ENCODE data around the gene MAN2A1. TPM values are rescaled to one million over a fixed set of nuclear protein-coding genes. Genes with fewer than 3 reads are reported as not detected.

MAN2A1 gene
- total RNA-seq, 2 donors from 2014 or later = 81.2 to 104 TPM

DNA sequence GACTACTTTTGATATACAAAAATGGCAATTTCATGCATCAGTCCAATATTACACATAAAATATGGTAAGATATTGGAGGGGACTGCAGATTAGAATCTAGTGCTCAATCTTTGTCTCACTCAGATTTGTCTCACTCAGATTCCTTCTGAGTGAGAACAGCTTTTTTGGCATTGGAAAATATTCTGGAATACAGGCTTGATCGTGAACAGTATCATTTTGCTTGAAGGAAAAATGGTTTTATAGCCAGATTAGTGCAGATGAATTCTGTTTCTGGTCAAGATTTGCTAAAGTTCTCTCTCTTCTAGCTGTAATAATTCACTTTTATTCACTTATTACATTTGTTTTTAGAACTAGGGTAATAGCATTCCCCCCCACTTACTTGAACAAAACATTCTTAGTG lies 51.2 kb downstream of the MAN2A1 start:
- intact Hi-C loops (cut with DNase I) = no loop called here
- TF ChIP-seq, protein P1, sequence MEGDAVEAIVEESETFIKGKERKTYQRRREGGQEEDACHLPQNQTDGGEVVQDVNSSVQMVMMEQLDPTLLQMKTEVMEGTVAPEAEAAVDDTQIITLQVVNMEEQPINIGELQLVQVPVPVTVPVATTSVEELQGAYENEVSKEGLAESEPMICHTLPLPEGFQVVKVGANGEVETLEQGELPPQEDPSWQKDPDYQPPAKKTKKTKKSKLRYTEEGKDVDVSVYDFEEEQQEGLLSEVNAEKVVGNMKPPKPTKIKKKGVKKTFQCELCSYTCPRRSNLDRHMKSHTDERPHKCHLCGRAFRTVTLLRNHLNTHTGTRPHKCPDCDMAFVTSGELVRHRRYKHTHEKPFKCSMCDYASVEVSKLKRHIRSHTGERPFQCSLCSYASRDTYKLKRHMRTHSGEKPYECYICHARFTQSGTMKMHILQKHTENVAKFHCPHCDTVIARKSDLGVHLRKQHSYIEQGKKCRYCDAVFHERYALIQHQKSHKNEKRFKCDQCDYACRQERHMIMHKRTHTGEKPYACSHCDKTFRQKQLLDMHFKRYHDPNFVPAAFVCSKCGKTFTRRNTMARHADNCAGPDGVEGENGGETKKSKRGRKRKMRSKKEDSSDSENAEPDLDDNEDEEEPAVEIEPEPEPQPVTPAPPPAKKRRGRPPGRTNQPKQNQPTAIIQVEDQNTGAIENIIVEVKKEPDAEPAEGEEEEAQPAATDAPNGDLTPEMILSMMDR (IDR thresholded peaks at IDR 0.05) = no peak
- no peaks in the 10 kb centered on the region for H3K9me3 ChIP-seq
- no peaks in the 10 kb centered on the region for H3K36me3 ChIP-seq
- no peak overlapping the region for H3K4me3 ChIP-seq
- no peak overlapping the region for H3K9ac ChIP-seq (ENCODE audit: low read depth in 2 of 2, low read length in 2 of 2)
- DNase-seq = no peak
- no peak overlapping the region for H3K27ac ChIP-seq
- no peaks in the 10 kb centered on the region for H3K27me3 ChIP-seq
- H3K4me1 ChIP-seq = no peaks in the 10 kb centered on the region

DNA sequence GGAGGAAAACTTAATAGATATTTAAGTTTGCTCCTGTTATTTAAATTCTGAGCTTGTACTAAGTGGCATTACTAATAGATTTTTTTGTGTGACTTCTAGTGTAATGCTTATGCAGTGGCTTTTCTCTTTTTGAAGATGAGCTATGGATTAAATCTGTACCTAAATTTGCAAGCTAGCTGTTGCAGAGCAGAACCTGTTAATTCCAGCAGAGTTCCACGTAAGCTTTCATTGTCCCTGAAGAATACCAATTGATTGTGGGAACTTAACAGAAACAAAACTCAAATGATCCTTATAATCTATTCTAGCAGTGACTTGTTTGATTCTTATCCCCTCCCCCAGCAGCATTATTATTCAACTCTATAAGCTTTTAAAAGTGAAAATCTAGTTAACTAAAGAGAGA lies 51.7 kb downstream of the MAN2A1 start:
- Histone ChIP-seq H3K4me1 (no peaks in the 10 kb centered on the region), H3K9ac (ENCODE audit: low read depth in 2 of 2, low read length in 2 of 2) (no peak overlapping the region), H3K27me3 (no peaks in the 10 kb centered on the region), H3K9me3 (no peaks in the 10 kb centered on the region), H3K36me3 (no peaks in the 10 kb centered on the region), H3K27ac (no peak overlapping the region), H3K4me3 (no peak overlapping the region)
- TF ChIP-seq, protein P1 (IDR thresholded peaks at IDR 0.05) = no peak
- intact Hi-C loops (cut with DNase I) = no loop called here
- DNase-seq = no peak

DNA sequence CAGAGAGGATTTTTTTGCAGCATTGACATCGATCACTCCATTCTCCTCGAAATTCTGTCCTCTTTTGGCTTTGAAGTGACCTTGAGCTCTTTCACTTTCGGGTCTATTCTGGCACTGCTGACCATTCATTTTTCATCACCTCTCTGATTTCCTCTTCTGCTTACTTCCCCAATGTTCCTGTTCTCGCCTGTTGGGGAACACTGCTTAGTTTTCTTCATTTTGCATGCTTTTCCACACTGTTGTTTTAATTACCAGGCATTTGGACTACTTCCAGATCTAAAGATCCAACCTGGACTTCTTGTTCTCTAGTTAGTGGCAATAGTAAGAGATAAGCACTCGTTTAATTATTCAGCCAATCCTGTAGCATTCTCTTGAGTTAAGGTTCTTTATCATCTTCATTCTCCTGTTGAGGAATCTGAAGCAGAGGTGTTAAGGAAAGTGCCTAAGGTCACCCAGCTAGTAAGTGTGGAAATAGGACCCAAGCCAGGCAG lies 53.4 kb downstream of the MAN2A1 start:
- TF ChIP-seq, protein P1 (IDR thresholded peaks at IDR 0.05) = no peak
- H3K4me1 ChIP-seq = no peaks in the 10 kb centered on the region
- H3K4me3 ChIP-seq = no peak overlapping the region
- H3K9me3 ChIP-seq = no peaks in the 10 kb centered on the region
- DNase-seq = no peak
- intact Hi-C loops (cut with DNase I) = no loop called here
- no peak overlapping the region for H3K9ac ChIP-seq (ENCODE audit: low read depth in 2 of 2, low read length in 2 of 2)
- H3K27me3 ChIP-seq = no peaks in the 10 kb centered on the region
- no peak overlapping the region for H3K27ac ChIP-seq
- no peaks in the 10 kb centered on the region for H3K36me3 ChIP-seq

DNA sequence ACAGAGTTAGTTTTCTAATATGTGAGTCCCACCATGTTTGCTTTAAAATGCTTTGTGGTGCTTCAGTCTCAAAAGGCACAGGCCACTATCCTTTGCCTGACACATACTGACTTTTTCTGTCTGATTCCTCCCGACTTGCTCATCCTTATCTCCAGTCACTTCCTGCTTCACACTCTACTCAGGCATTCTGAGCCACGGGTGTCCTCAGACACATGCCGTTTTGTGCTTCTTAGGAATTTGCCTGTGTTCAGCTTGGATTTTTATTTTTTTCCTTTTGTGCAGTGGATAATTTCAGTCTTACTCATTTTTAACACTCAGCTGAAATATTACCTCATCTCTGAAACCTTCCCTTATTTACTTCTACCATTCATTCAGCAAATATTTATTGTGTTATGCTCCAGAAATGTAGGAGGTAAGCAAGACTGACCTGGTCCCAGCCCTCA lies 54.1 kb downstream of the MAN2A1 start:
- no peaks in the 10 kb centered on the region for H3K36me3 ChIP-seq
- TF ChIP-seq, protein P1 (IDR thresholded peaks at IDR 0.05) = no peak
- intact Hi-C loops (cut with DNase I) = no loop called here

DNA sequence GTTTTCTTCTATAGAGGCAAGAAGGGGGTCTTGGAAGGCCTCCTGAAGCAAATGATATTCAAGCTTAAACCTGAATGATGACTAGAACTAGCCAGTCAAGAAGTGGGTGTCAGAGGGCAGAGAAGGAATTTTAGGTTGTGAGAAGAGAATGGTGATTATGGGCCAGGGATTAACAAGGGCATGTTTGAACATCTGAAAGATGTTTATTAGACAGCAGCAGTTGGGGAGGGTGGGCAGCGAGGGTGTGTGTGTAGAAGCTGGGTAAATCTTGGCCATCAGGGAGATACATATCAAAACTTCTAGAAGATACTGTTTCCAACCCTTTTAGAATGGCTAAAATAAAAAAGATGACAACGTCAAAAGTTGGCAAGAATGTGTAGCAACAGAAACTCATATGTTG lies 54.5 kb downstream of the MAN2A1 start:
- intact Hi-C loops (cut with DNase I) = no loop called here
- Histone ChIP-seq H3K9ac (ENCODE audit: low read depth in 2 of 2, low read length in 2 of 2) (no peak overlapping the region), H3K4me3 (no peak overlapping the region), H3K4me1 (no peaks in the 10 kb centered on the region), H3K27me3 (no peaks in the 10 kb centered on the region), H3K36me3 (no peaks in the 10 kb centered on the region), H3K9me3 (no peaks in the 10 kb centered on the region), H3K27ac (no peak overlapping the region)
- TF ChIP-seq, protein P1 (IDR thresholded peaks at IDR 0.05) = no peak
- no peak for DNase-seq

More for the DNA sequence above, 54.1 kb downstream of the MAN2A1 start:
- no peak for DNase-seq
- H3K27ac ChIP-seq = no peak overlapping the region
- no peak overlapping the region for H3K9ac ChIP-seq (ENCODE audit: low read depth in 2 of 2, low read length in 2 of 2)
- H3K4me3 ChIP-seq = no peak overlapping the region
- H3K4me1 ChIP-seq = no peaks in the 10 kb centered on the region
- H3K9me3 ChIP-seq = no peaks in the 10 kb centered on the region
- no peaks in the 10 kb centered on the region for H3K27me3 ChIP-seq

Data from colonic mucosa (tissue), 4 donors.